ENCODE results near the gene MEPCE. TPM values are rescaled to one million over a fixed set of nuclear protein-coding genes. Genes with fewer than 3 reads are reported as not detected.
A peak's percentile ranks its signal among the peaks of the same experiment; 100 is the strongest.

Gene MEPCE
- total RNA-seq, 2 donors from 2014 or later = 32.9 to 48.0 TPM

- Histone ChIP-seq H3K9me3 (ENCODE audit: control insufficient read depth, low read length) (no peaks in the 10 kb centered on the region), H3K4me3 (ENCODE audit: low read length) (no peak overlapping the region), H3K36me3 (ENCODE audit: control insufficient read depth, insufficient read depth, low read length) (no peaks in the 10 kb centered on the region), H3K4me1 (ENCODE audit: control insufficient read depth, insufficient read depth, low read length) (no peaks in the 10 kb centered on the region), H3K27me3 (ENCODE audit: control insufficient read depth, insufficient read depth, low read length, poor library complexity, severe bottlenecking) (peaks cover 25% of the 10 kb centered on the region), H3K9ac (ENCODE audit: extremely low read depth, low read length, poor library complexity, severe bottlenecking) (no peak overlapping the region), H3K27ac (ENCODE audit: low read depth, low read length) (no peak overlapping the region)
- TF ChIP-seq CTCF (conservative IDR thresholded peaks at IDR 0.05) = peak; percentile 84
- H3K4me3 Mint-ChIP-seq = no peak overlapping the region
- H3K36me3 Mint-ChIP-seq (ENCODE audit: low read depth) = no peaks in the 10 kb centered on the region
- H3K27ac Mint-ChIP-seq = no peak overlapping the region
- 60 to 67% methylated on average over 10 to 12 of the region's 12 CpGs for WGBS, 2 experiments (ENCODE audit: insufficient coverage in 1 of 2, insufficient read length in 1 of 2)
- DNase-seq = peak; percentile 69
- H3K27me3 Mint-ChIP-seq (ENCODE audit: insufficient read depth) = peaks cover 18% of the 10 kb centered on the region
- no peaks in the 10 kb centered on the region for H3K9me3 Mint-ChIP-seq
- H3K4me1 Mint-ChIP-seq = peaks cover 5% of the 10 kb centered on the region
Observed at GRCh38 chr7:100407285-100408180, 22.1 kb upstream of the MEPCE start.

GRCh38 chr7:100411101-100411500, 18.5 kb upstream of the MEPCE start:
- H3K36me3 ChIP-seq (ENCODE audit: control insufficient read depth, insufficient read depth, low read length) = no peaks in the 10 kb centered on the region

GRCh38 chr7:100413346-100413745, 16.3 kb upstream of the MEPCE start:
- Mint-ChIP-seq H3K4me3 (no peak overlapping the region), H3K9me3 (no peaks in the 10 kb centered on the region), H3K36me3 (ENCODE audit: low read depth) (no peaks in the 10 kb centered on the region), H3K4me1 (no peaks in the 10 kb centered on the region), H3K27me3 (ENCODE audit: insufficient read depth) (peaks cover 5% of the 10 kb centered on the region), H3K27ac (no peak overlapping the region)
- H3K9me3 ChIP-seq (ENCODE audit: control insufficient read depth, low read length) = no peaks in the 10 kb centered on the region
- H3K27ac ChIP-seq (ENCODE audit: low read depth, low read length) = no peak overlapping the region
- no peaks in the 10 kb centered on the region for H3K36me3 ChIP-seq (ENCODE audit: control insufficient read depth, insufficient read depth, low read length)
- no peak for TF ChIP-seq CTCF (conservative IDR thresholded peaks at IDR 0.05)
- DNase-seq = no peak
- H3K27me3 ChIP-seq (ENCODE audit: control insufficient read depth, insufficient read depth, low read length, poor library complexity, severe bottlenecking) = peaks cover 25% of the 10 kb centered on the region
- H3K4me1 ChIP-seq (ENCODE audit: control insufficient read depth, insufficient read depth, low read length) = no peaks in the 10 kb centered on the region
- H3K4me3 ChIP-seq (ENCODE audit: low read length) = no peak overlapping the region
- H3K9ac ChIP-seq (ENCODE audit: extremely low read depth, low read length, poor library complexity, severe bottlenecking) = no peak overlapping the region

More at GRCh38 chr7:100411101-100411500, 18.5 kb upstream of the MEPCE start:
- Mint-ChIP-seq H3K36me3 (ENCODE audit: low read depth) (no peaks in the 10 kb centered on the region), H3K27ac (no peak overlapping the region), H3K4me1 (peaks cover 5% of the 10 kb centered on the region), H3K4me3 (no peak overlapping the region), H3K27me3 (ENCODE audit: insufficient read depth) (peaks cover 7% of the 10 kb centered on the region), H3K9me3 (no peaks in the 10 kb centered on the region)
- Histone ChIP-seq H3K27ac (ENCODE audit: low read depth, low read length) (no peak overlapping the region), H3K27me3 (ENCODE audit: control insufficient read depth, insufficient read depth, low read length, poor library complexity, severe bottlenecking) (peaks cover 25% of the 10 kb centered on the region), H3K9ac (ENCODE audit: extremely low read depth, low read length, poor library complexity, severe bottlenecking) (no peak overlapping the region), H3K4me1 (ENCODE audit: control insufficient read depth, insufficient read depth, low read length) (no peaks in the 10 kb centered on the region), H3K9me3 (ENCODE audit: control insufficient read depth, low read length) (no peaks in the 10 kb centered on the region), H3K4me3 (ENCODE audit: low read length) (no peak overlapping the region)
- no peak for DNase-seq
- no peak for TF ChIP-seq CTCF (conservative IDR thresholded peaks at IDR 0.05)
- WGBS, 2 experiments (ENCODE audit: insufficient coverage in 1 of 2, insufficient read length in 1 of 2) = 83 to 87% methylated on average over 5 to 6 of the region's 6 CpGs

All from endodermal cell (in vitro differentiated cells).